GM19240 (cell line): ENCODE measurements around the gene BAIAP2.

ENCODE experiments used
- DNase-seq: peaks from one replicate; pipeline ENCODE4 v3.0.0; 2011; ENCODE audit warnings: low spot score; ENCODE audit not compliant: insufficient read length

The BAIAP2 gene

GRCh38 chr17:81034779-81035520, at the start of gene BAIAP2:
BAIAP2 (plus strand) TSS chr17:81035151; CDS start chr17:81035255, 104 bp downstream.
- peak; percentile 100 for DNase-seq

- no peak for DNase-seq
These were observed 48.9 kb upstream of the BAIAP2 start for GRCh38 chr17:80986046-80986445.

- DNase-seq, result no peak
These were observed 48.0 kb upstream of the BAIAP2 start for GRCh38 chr17:80986816-80987475.

- DNase-seq, result no peak
These were observed 47.0 kb upstream of the BAIAP2 start for GRCh38 chr17:80987941-80988461.

GRCh38 chr17:80989586-80989913, 45.4 kb upstream of the BAIAP2 start:
- no peak for DNase-seq

GRCh38 chr17:80990921-80991644, 43.9 kb upstream of the BAIAP2 start:
- no peak for DNase-seq

GRCh38 chr17:80991645-80992076, 43.3 kb upstream of the BAIAP2 start, which contains the start of gene CHMP6:
CHMP6 (plus strand) TSS chr17:80991841; CDS start chr17:80991919, 78 bp downstream.
- DNase-seq, result peak; percentile 76

- DNase-seq, result no peak
These were observed 42.6 kb upstream of the BAIAP2 start for GRCh38 chr17:80992077-80992947.

- no peak for DNase-seq
These were observed 41.9 kb upstream of the BAIAP2 start for GRCh38 chr17:80992948-80993624.

GRCh38 chr17:80995131-80995530, 39.8 kb upstream of the BAIAP2 start:
- no peak for DNase-seq

GRCh38 chr17:80996422-80997305, 38.3 kb upstream of the BAIAP2 start:
- DNase-seq, result no peak

- no peak for DNase-seq
These were observed 37.4 kb upstream of the BAIAP2 start for GRCh38 chr17:80997424-80998117.

- no peak for DNase-seq
These were observed 36.7 kb upstream of the BAIAP2 start for GRCh38 chr17:80998118-80998747.

- DNase-seq, result no peak
These were observed 36.0 kb upstream of the BAIAP2 start for GRCh38 chr17:80998748-80999535.

GRCh38 chr17:80999536-81000333, 35.2 kb upstream of the BAIAP2 start:
- DNase-seq, result no peak

GRCh38 chr17:81000334-81000630, 34.7 kb upstream of the BAIAP2 start:
- DNase-seq, result no peak
